GM12878 (cell line): ENCODE data around the gene LPIN1.

Experiments
- ELK1 ChIP-seq: IDR thresholded peaks from 2 replicates; pipeline ENCODE4 v1.6.1; 2012; ENCODE audit warnings: low read depth, low read length, improper control_type of control experiment
- IKZF1 ChIP-seq: fragments of 450-650 bp; conservative IDR thresholded peaks from 2 replicates; pipeline ENCODE4 v1.6.1; 2017; ENCODE audit warnings: antibody characterized with exemption, mild to moderate bottlenecking
- SREBF1 ChIP-seq: IDR thresholded peaks from 2 replicates; pipeline ENCODE4 v1.6.1; 2012; ENCODE audit warnings: mild to moderate bottlenecking, low read length

- TF ChIP-seq IKZF1: no peak
- no peak for TF ChIP-seq SREBF1
- TF ChIP-seq ELK1: no peak
These were observed 45.2 kb upstream of the LPIN1 start for GRCh38 chr2:11701206-11701605.
